ENCODE data around the gene PLEKHO2. TPM values are rescaled to one million over a fixed set of nuclear protein-coding genes. Genes with fewer than 3 reads are reported as not detected.
A peak's percentile ranks its signal among the peaks of the same experiment; 100 is the strongest.

PLEKHO2 gene
- total and polyA plus RNA-seq, 2 of the 8 experiments (the other 6 are each of a cell fraction or from before 2014, with no cell fraction given): 16.9 to 20.1 TPM

- POLR2A ChIA-PET (ENCODE audit: partially characterized antibody): interaction anchor here (0.5 to 24.9 kb wide), 16 partner anchors 9 to 151 kb away, joined by 3 to 748 read pairs (median 4); partner anchors contain the start of genes PIF1, PLEKHO2 and RBPMS2
- H4K20me1 ChIP-seq (replicated peaks in 1 of 2; ENCODE audit: control insufficient read depth in 1 of 2, insufficient read depth in 2 of 2, low read length in 2 of 2): peaks cover 0 to 7% of the 10 kb centered on the region in 2 experiments
- H3K14ac ChIP-seq (ENCODE audit: insufficient read length): no peak overlapping the region
- CTCF ChIA-PET (ENCODE audit: partially characterized antibody): interaction anchor here (1.0 to 25.0 kb wide), 3 partner anchors 9 to 130 kb away, joined by 3 to 883 read pairs (median 6); no protein-coding TSS in a partner anchor
- no peak overlapping the region for H3K23ac ChIP-seq (ENCODE audit: insufficient read length)
- H4K8ac ChIP-seq (ENCODE audit: extremely low read depth, insufficient read depth, low read length): no peak overlapping the region
- H3K4me3 ChIP-seq (ENCODE audit: extremely low read depth in 1 of 4, insufficient read depth in 2 of 4, low read depth in 3 of 4, low read length in 4 of 4): no peak overlapping the region
- H3K9me3 ChIP-seq (ENCODE audit: insufficient read depth in 2 of 2, low read depth in 1 of 2, low read length in 1 of 2): no peaks in the 10 kb centered on the region
- peaks cover 22 to 46% (median 40%) of the 10 kb centered on the region in 4 experiments for H3K36me3 ChIP-seq (ENCODE audit: control insufficient read depth in 2 of 4, insufficient read depth in 4 of 4, low read length in 3 of 4)
- H3K23me2 ChIP-seq (ENCODE audit: low read depth, low read length): peaks cover 2% of the 10 kb centered on the region; the same call in 1 of the 2 replicates
- H3K4ac ChIP-seq (replicated peaks; ENCODE audit: insufficient read length, low read depth, low read length): no peak overlapping the region
- H3K4me2 ChIP-seq (ENCODE audit: insufficient read depth in 1 of 2, low read depth in 2 of 2, low read length in 2 of 2): no peak overlapping the region
- H2BK5ac ChIP-seq (ENCODE audit: low read depth, low read length): peak overlapping the region; percentile 16; the same call in 1 of the 2 replicates
- H2BK15ac ChIP-seq (ENCODE audit: low read length): no peak overlapping the region
- H3K79me2 ChIP-seq (ENCODE audit: control insufficient read depth in 1 of 2, insufficient read depth in 2 of 2, low read length in 2 of 2): no peaks in the 10 kb centered on the region; a peak in 1 of 4 replicates
- H3K9ac ChIP-seq (replicated peaks in 1 of 4; ENCODE audit: extremely low read depth in 1 of 4, low read depth in 3 of 4, low read length in 3 of 4): no peak overlapping the region
- H3K56ac ChIP-seq (replicated peaks; ENCODE audit: insufficient read length, low read depth, low read length): no peak overlapping the region
- H2BK12ac ChIP-seq (ENCODE audit: low read depth, low read length): peak overlapping the region; percentile 60; the same call in 1 of the 2 replicates
- H3K27ac ChIP-seq (ENCODE audit: low read depth, low read length): no peak overlapping the region
- H3K4me1 ChIP-seq (replicated peaks in 1 of 4; ENCODE audit: control insufficient read depth in 3 of 4, insufficient read depth in 4 of 4, low read length in 3 of 4): peaks cover 8 to 15% (median 10%) of the 10 kb centered on the region in 4 experiments
- no peak overlapping the region for H2BK20ac ChIP-seq (ENCODE audit: low read length)
- no peaks in the 10 kb centered on the region for H3K27me3 ChIP-seq (replicated peaks in 1 of 4; ENCODE audit: control insufficient read depth in 3 of 4, extremely low read depth in 1 of 4, insufficient read depth in 3 of 4, low read length in 3 of 4)
- H4K91ac ChIP-seq (replicated peaks; ENCODE audit: insufficient read length, low read length): no peak overlapping the region
- H2BK120ac ChIP-seq (replicated peaks; ENCODE audit: low read depth, low read length): no peak overlapping the region
- peaks cover 5% of the 10 kb centered on the region; the same call in 1 of the 2 replicates for H3K79me1 ChIP-seq (ENCODE audit: low read depth, low read length)
- 93% methylated on average over 12 of the region's 13 CpGs; no CpG with 5 or more reads in 1 of the 2 experiments for WGBS, 2 experiments (ENCODE audit: extremely low coverage in 1 of 2, insufficient coverage in 1 of 2, insufficient read length in 1 of 2, insufficient replicate concordance in 2 of 2, low coverage in 1 of 2, low lambda C conversion rate in 2 of 2, missing lambda C conversion rate in 1 of 2)
- no peak overlapping the region for H4K5ac ChIP-seq (ENCODE audit: insufficient read length, low read depth, low read length)
- FAIRE-seq (no peak), DNase-seq (ENCODE audit: low read depth in 1 of 2, low spot score in 2 of 2) (no peak)
- H3K18ac ChIP-seq (ENCODE audit: extremely low read depth, low read length): no peak overlapping the region
- H2AFZ ChIP-seq (ENCODE audit: low read length): no peak overlapping the region
- no peak overlapping the region for H2AK5ac ChIP-seq (ENCODE audit: low read depth, low read length)
- TF ChIP-seq TBP (IDR thresholded peaks at IDR 0.05; ENCODE audit: low read depth, low read length) (no peak), SIX5 (IDR thresholded peaks at IDR 0.05; ENCODE audit: low read depth, low read length) (no peak), ASH2L (IDR thresholded peaks at IDR 0.05; ENCODE audit: low read length) (no peak), SP4 (IDR thresholded peaks at IDR 0.05; ENCODE audit: low read length) (no peak), BCL11A (IDR thresholded peaks at IDR 0.05; ENCODE audit: low read depth in 2 of 2, low read length in 2 of 2) (no peak), EP300 (IDR thresholded peaks at IDR 0.05; ENCODE audit: borderline replicate concordance in 1 of 2, low read depth in 2 of 2, low read length in 2 of 2) (no peak), SRF (IDR thresholded peaks at IDR 0.05; ENCODE audit: low read depth, low read length) (no peak), GTF2F1 (IDR thresholded peaks at IDR 0.05; ENCODE audit: borderline replicate concordance, low read depth, low read length) (no peak), CBX5 (IDR thresholded peaks at IDR 0.05; ENCODE audit: low read depth, low read length) (no peak), MAX (IDR thresholded peaks at IDR 0.05) (no peak), RAD21 (IDR thresholded peaks at IDR 0.05 in 1 of 2, conservative IDR thresholded peaks at IDR 0.05 in 1 of 2; ENCODE audit: low read depth in 2 of 2, low read length in 2 of 2) (no peak), KDM5A (IDR thresholded peaks at IDR 0.05; ENCODE audit: low read length) (no peak), TCF12 (IDR thresholded peaks at IDR 0.05; ENCODE audit: low read depth, low read length) (no peak), EGR1 (IDR thresholded peaks at IDR 0.05; ENCODE audit: borderline replicate concordance, low read depth, low read length) (no peak)
These were observed 25.3 kb upstream of the PLEKHO2 start for GRCh38 chr15:64816452-64816851.

All from H1 (cell line).